K562 (cell line): ENCODE results near the gene INPP4B. TPM values are rescaled to one million over a fixed set of nuclear protein-coding genes. Genes with fewer than 3 reads are reported as not detected.

Source experiments
- ATAC-seq: fragments of 200-7000 bp; cut with Tn5 transposase; 3 replicates; pipeline ENCODE4 v1.9.1; 2020; ENCODE audit warnings: moderate library complexity
- BruUV-seq: library from RNA; stranded (reverse); fragments of 400-500 nt; replicated peaks from 2 replicates; lab custom pipeline; 2021; lab: Mats Ljungman, UMichigan
- CTCF ChIA-PET: fragments of 300-600 bp; formaldehyde crosslinking; extraction: SDS; loops from one replicate; lab custom pipeline; 2021; ENCODE audit warnings: low intra/inter-chr PET ratio; lab: Yijun Ruan, JAX
- POLR2A ChIA-PET: fragments of 300-600, 350-650 bp; sonication (Branson Sonifier 250); formaldehyde crosslinking; extraction: SDS; loops from one replicate; lab custom pipeline; 2021; ENCODE audit warnings: antibody characterized with exemption, inconsistent platforms; lab: Yijun Ruan, JAX
- DNase-seq, 4 experiments: peaks; one replicate each; pipeline versions ENCODE4 v3.0.0 to v3.0.0-alpha.2; 2011 to 2018; ENCODE audit warnings: low spot score in 3 of 4, mixed read lengths in 3 of 4; ENCODE audit errors: extremely low read depth in 1 of 4
- FAIRE-seq: peaks from 2 replicates; lab custom pipeline; 2011; peaks lifted over from hg19 to GRCh38; lab: Jason Lieb, UNC
- H2AFZ ChIP-seq: 2 replicates; pipeline ENCODE4 v1.6.0; 2011; ENCODE audit warnings: low read depth, low read length, control low read depth, inconsistent platforms
- H3K27ac ChIP-seq: fragments of 200-600 bp; 3 replicates; pipeline ENCODE4 v1.8.0; 2011; ENCODE audit warnings: low read depth, mild to moderate bottlenecking, control low read depth, inconsistent platforms, low read length, moderate library complexity, mixed read lengths; ENCODE audit errors: extremely low read depth
- H3K27me3 ChIP-seq, 2 experiments: fragments of 300-600 bp in 1 of 2; 2 replicates in 1 of 2; 3 replicates in 1 of 2; pipeline versions ENCODE4 v1.6.0 to v1.8.0; 2011; ENCODE audit warnings: inconsistent platforms in 2 of 2, low read length in 2 of 2, mild to moderate bottlenecking in 1 of 2, mixed read lengths in 1 of 2, moderate library complexity in 1 of 2; ENCODE audit not compliant: control insufficient read depth in 2 of 2, insufficient read depth in 2 of 2
- H3K36me3 ChIP-seq: fragments of 300-600 bp; 3 replicates; pipeline ENCODE4 v1.8.0; 2011; ENCODE audit warnings: mild to moderate bottlenecking, low read length, inconsistent platforms; ENCODE audit not compliant: control insufficient read depth, insufficient read depth
- H3K4me1 ChIP-seq, 2 experiments: fragments of 200-600 bp in 1 of 2; replicated peaks in 1 of 2; 2 replicates in 1 of 2; 3 replicates in 1 of 2; pipeline versions ENCODE4 v1.5.1 to v1.8.0; 2011; ENCODE audit warnings: inconsistent platforms in 2 of 2, low read length in 2 of 2, mild to moderate bottlenecking in 1 of 2, mixed read lengths in 1 of 2, moderate library complexity in 1 of 2; ENCODE audit not compliant: control insufficient read depth in 2 of 2, insufficient read depth in 2 of 2
- H3K4me2 ChIP-seq: 2 replicates; pipeline ENCODE4 v1.6.1; 2011; ENCODE audit warnings: low read length, control low read depth, inconsistent platforms, mixed read lengths; ENCODE audit not compliant: insufficient read depth
- H3K4me3 ChIP-seq: fragments of 200-600 bp; sonication (generic), shearing (Covaris generic); 2 replicates; pipeline ENCODE4 v1.5.1; 2016; ENCODE audit warnings: control low read depth, inconsistent platforms
- H3K79me2 ChIP-seq: fragments of 200-600 bp; 3 replicates; pipeline ENCODE4 v1.8.0; 2011; ENCODE audit warnings: low read length, inconsistent platforms; ENCODE audit not compliant: control insufficient read depth, insufficient read depth
- H3K9ac ChIP-seq, 2 experiments: 2 replicates each; pipeline versions ENCODE4 v1.6.0 to v1.6.1; 2011; ENCODE audit warnings: low read depth in 2 of 2, low read length in 2 of 2, control low read depth in 1 of 2, inconsistent platforms in 1 of 2, mild to moderate bottlenecking in 1 of 2, mixed read lengths in 1 of 2; ENCODE audit not compliant: insufficient read depth in 1 of 2
- H3K9me1 ChIP-seq: one replicate; pipeline ENCODE4 v1.6.0; 2011; ENCODE audit warnings: inconsistent platforms, mild to moderate bottlenecking, low read length, moderate library complexity; ENCODE audit not compliant: control insufficient read depth, insufficient read depth
- H3K9me3 ChIP-seq: replicated peaks from 2 replicates; pipeline ENCODE4 v1.5.1; 2011; ENCODE audit warnings: low read depth, low read length, inconsistent platforms; ENCODE audit not compliant: control insufficient read depth, insufficient read depth
- H4K20me1 ChIP-seq: replicated peaks from 2 replicates; pipeline ENCODE4 v1.6.1; 2011; ENCODE audit warnings: low read length, inconsistent platforms, mixed read lengths; ENCODE audit not compliant: control insufficient read depth, insufficient read depth
- GTF2E2 ChIP-seq: fragments of 200-800 bp; sonication (Bioruptor generic); IDR thresholded peaks from 2 replicates; pipeline ENCODE4 v1.6.1; 2016; ENCODE audit warnings: missing genetic modification characterization, missing compliant biosample characterization
- IRF2 ChIP-seq: sonication (generic); formaldehyde crosslinking; IDR thresholded peaks from 2 replicates; pipeline ENCODE4 v1.8.1; 2022; ENCODE audit warnings: mild to moderate bottlenecking, missing genetic modification reagents
- PML ChIP-seq: IDR thresholded peaks from 2 replicates; pipeline ENCODE4 v1.6.1; 2012; ENCODE audit warnings: low read length, inconsistent platforms
- PRMT5 ChIP-seq: sonication (generic); formaldehyde crosslinking; IDR thresholded peaks from 2 replicates; pipeline ENCODE4 v1.5.0; 2020; ENCODE audit warnings: missing genetic modification reagents
- ZBTB40 ChIP-seq, 2 experiments: fragments of 450-650 bp in 1 of 2; sonication (generic) in 1 of 2; formaldehyde crosslinking in 1 of 2; IDR thresholded peaks; 2 replicates each; pipeline versions ENCODE4 v1.7.1 to v1.9.0; 2016 to 2022; ENCODE audit warnings: inconsistent platforms in 1 of 2, mild to moderate bottlenecking in 1 of 2, missing genetic modification reagents in 1 of 2
- WGBS: fragments of 100-300 bp; shearing (Covaris generic); methylation state at CpG from one replicate; pipeline ENCODE4 v1.1.6; 2016; ENCODE audit warnings: low coverage, mixed read lengths; ENCODE audit not compliant: insufficient coverage; ENCODE audit errors: missing lambda C conversion rate; 5-methylcytosine and 5-hydroxymethylcytosine counted together
- in situ Hi-C: fragments of 300-500 bp; cut with MboI; formaldehyde crosslinking; loops from 4 replicates; pipeline ENCODE4 v1.15.0; 2018; ENCODE audit warnings: inconsistent platforms, mixed read lengths
- intact Hi-C: fragments of 100-400 bp; cut with micrococcal nuclease; formaldehyde crosslinking; loops from 2 replicates; pipeline ENCODE4 v1.14.2; 2022
- polyA plus RNA-seq, 8 experiments: library from polyadenylated mRNA; depleted of rRNA in 4 of 8; stranded (reverse) in 5 of 8; unstranded in 3 of 8; fragments of >200 nt; fragmentation: Nextera tagmentation in 2 of 8; fragmentation: Illumina TruSeq in 1 of 8; extraction: Ambion mirVana in 2 of 8; extraction: Trizol in 1 of 8; gene quantifications; 2 replicates each; pipeline versions ENCODE4 v1.2.1 to v1.2.3, GENCODE V29; 2011 to 2014; ENCODE audit warnings: inconsistent platforms in 1 of 8, missing spikeins in 1 of 8
- total RNA-seq, 7 experiments: library from RNA; depleted of rRNA in 6 of 7; stranded (reverse); fragments of >200 nt in 6 of 7; fragmentation: Illumina TruSeq in 2 of 7; extraction: Trizol in 2 of 7; gene quantifications; 2 replicates each; pipeline versions ENCODE4 v1.2.1 to v1.2.3, GENCODE V29; 2011 to 2021; ENCODE audit warnings: low replicate concordance in 1 of 7

The INPP4B gene
- total and polyA plus RNA-seq, 9 of the 15 experiments (the other 6 are each of a cell fraction or from before 2014, with no cell fraction given), result 0.04 to 0.11 TPM; not detected in 7

DNA sequence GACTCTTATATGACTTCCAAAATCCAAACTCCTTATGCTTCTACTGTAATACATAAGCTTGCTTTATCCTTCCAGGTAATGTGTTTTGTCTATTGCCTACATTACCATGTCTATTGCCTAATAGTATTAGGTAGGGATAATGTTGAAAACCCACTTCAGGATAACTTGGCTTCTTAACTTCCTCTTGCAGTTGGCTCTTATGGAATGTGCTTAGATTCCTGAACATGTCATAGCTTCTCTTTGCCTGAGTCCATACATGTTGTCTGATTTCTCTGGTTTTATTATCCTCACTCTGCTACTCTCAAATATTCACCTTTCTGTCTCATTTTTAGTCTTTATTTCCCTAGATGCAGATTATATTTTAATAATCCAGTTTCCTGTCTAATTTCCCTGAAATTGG is 609.8 kb downstream of the INPP4B start (continued):
- TF ChIP-seq PML, result no peak
- TF ChIP-seq GTF2E2 (tag), result no peak
- no peak for TF ChIP-seq PRMT5

DNA sequence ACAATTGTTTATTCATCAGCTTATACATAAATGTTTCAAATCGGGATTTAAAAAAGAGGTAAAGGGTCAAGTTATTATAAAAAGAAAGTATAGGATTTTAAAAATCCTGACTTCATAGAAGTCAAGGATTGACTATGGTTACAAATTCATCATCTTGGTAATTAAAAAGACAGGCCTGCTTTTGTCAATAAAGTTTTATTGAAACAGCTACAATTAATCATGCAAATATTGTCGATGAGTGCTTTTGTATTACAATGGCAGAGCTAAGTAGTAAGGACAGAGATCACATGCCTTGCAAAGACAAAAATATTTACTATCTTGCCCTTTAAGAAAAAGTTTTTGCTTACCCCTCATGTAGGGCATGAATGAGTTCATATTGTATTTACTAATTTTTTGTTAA is 614.3 kb downstream of the INPP4B start:
- TF ChIP-seq IRF2 (no peak), ZBTB40 (IDR thresholded peaks at IDR 0.05) (peak; percentile 62), ZBTB40 (CRISPR knock-in tag; IDR thresholded peaks at IDR 0.05) (peak; percentile 38; the same call in 1 of the 2 replicates)
- ChIA-PET POLR2A (no interaction called here), CTCF (no interaction called here)
- DNase-seq, result no peak
- H3K4me3 ChIP-seq, result no peak overlapping the region
- no peaks in the 10 kb centered on the region for H3K9me3 ChIP-seq
- H3K4me1 ChIP-seq, result no peaks in the 10 kb centered on the region
- in situ Hi-C loops, result no loop called here
- H4K20me1 ChIP-seq, result no peaks in the 10 kb centered on the region
- BruUV-seq, result no TSS peak
- H3K79me2 ChIP-seq, result no peaks in the 10 kb centered on the region
- no peak overlapping the region for H3K4me2 ChIP-seq
- no peak overlapping the region for H2AFZ ChIP-seq
- H3K36me3 ChIP-seq, result no peaks in the 10 kb centered on the region
- 3% methylated on average over 2 of the region's 2 CpGs for WGBS
- H3K27me3 ChIP-seq, result no peaks in the 10 kb centered on the region
- H3K9me1 ChIP-seq, result no peaks in the 10 kb centered on the region
- no peak for FAIRE-seq
- no peak overlapping the region for H3K27ac ChIP-seq
- intact Hi-C loops, result no loop called here
- ATAC-seq, result no peak
- H3K9ac ChIP-seq, result no peak overlapping the region
